ENCODE measurements around the gene RAPSN. TPM values are rescaled to one million over a fixed set of nuclear protein-coding genes. Genes with fewer than 3 reads are reported as not detected.

The RAPSN gene
- total and polyA plus RNA-seq, 12 donors = 0.18 to 5.1 (median 2.1) TPM

- H3K27me3 ChIP-seq = no peaks in the 10 kb centered on the region
- TF ChIP-seq POLR2A (IDR thresholded peaks at IDR 0.05) = no peak
- TF ChIP-seq, protein P1, sequence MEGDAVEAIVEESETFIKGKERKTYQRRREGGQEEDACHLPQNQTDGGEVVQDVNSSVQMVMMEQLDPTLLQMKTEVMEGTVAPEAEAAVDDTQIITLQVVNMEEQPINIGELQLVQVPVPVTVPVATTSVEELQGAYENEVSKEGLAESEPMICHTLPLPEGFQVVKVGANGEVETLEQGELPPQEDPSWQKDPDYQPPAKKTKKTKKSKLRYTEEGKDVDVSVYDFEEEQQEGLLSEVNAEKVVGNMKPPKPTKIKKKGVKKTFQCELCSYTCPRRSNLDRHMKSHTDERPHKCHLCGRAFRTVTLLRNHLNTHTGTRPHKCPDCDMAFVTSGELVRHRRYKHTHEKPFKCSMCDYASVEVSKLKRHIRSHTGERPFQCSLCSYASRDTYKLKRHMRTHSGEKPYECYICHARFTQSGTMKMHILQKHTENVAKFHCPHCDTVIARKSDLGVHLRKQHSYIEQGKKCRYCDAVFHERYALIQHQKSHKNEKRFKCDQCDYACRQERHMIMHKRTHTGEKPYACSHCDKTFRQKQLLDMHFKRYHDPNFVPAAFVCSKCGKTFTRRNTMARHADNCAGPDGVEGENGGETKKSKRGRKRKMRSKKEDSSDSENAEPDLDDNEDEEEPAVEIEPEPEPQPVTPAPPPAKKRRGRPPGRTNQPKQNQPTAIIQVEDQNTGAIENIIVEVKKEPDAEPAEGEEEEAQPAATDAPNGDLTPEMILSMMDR (IDR thresholded peaks at IDR 0.05) = no peak
- H3K4me3 ChIP-seq = no peak overlapping the region
- no peaks in the 10 kb centered on the region for H3K36me3 ChIP-seq (replicated peaks in 1 of 2)
- no peak overlapping the region for H3K27ac ChIP-seq
- no peak for DNase-seq
- WGBS, 4 donors = 75 to 84% (median 79%) methylated on average over 3 of the region's 3 CpGs
- H3K4me1 ChIP-seq (replicated peaks in 1 of 2) = peaks cover under 1 to 2% of the 10 kb centered on the region in 2 donors
- intact Hi-C loops (cut with DNase I) = no loop called here
- H3K9me3 ChIP-seq (replicated peaks in 1 of 3) = no peaks in the 10 kb centered on the region
These were observed 5.1 kb downstream of the RAPSN start for GRCh38 chr11:47443817-47444216.

DNA sequence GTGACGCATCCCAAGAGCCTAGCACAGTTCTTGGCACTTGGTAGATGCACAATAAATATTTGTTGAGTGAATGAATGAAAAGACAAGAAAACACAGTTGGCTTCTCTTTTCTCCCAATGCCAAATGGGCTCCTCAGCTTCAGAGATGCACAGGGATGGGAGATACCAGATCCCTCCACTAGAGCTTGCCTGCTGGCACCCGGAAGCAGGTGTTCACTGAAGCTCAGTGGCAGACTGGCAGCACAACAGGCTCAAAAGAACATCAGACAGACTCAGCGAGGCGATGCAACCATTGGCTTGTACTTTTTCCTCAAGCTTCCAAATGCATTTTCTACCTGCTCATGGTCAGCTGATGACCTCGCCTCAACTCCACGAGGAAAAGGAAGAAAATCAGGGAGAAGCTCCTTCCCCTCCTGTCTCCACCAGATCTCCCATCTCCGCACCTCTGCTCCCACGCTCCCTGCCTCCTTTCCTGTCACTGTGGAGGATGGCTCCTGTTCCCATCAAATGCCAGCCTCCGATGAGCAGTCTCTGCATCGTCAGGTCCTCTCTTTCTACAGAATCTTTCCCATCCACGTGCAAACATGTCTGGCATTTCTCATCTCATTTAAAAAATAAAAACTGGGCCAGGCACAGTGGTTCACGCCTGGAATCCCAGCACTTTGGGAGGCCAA, 5.8 kb downstream of the RAPSN start:
- no peak for TF ChIP-seq POLR2A (IDR thresholded peaks at IDR 0.05)
- TF ChIP-seq, protein P1 (IDR thresholded peaks at IDR 0.05) = peak in 1 of 6 experiments; percentile 11
- H3K27ac ChIP-seq = no peak overlapping the region
- no peak overlapping the region for H3K4me3 ChIP-seq
- no peaks in the 10 kb centered on the region for H3K27me3 ChIP-seq
- H3K4me1 ChIP-seq (replicated peaks in 1 of 2) = no peaks in the 10 kb centered on the region
- no peaks in the 10 kb centered on the region for H3K9me3 ChIP-seq (replicated peaks in 1 of 3)
- no peak for DNase-seq
- intact Hi-C loops (cut with DNase I) = no loop called here
- H3K36me3 ChIP-seq (replicated peaks in 1 of 2) = no peaks in the 10 kb centered on the region
- 84 to 88% (median 85%) methylated on average over 11 to 12 of the region's 12 CpGs for WGBS, 4 donors

DNA sequence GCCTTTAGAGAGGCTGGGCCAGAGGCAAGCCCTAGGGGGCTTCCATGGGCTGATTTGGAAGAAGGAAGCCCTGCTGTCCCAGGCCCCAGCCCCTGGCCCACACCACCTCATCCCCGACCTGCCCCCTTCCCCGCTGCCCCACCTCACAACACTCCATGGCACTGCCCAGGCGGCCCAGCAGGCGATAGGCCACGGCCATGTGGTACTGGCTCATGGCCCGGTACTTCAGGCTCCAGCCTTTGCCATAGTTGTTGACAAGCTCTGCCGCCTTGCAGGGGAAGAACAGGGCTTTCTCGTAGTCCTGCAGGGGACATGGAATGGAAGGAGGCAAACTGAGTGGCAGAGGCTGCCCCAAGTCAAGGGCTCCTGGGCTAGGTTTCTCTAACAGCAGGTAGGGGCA, 6.4 kb downstream of the RAPSN start:
- intact Hi-C loops (cut with DNase I) = no loop called here
- no peaks in the 10 kb centered on the region for H3K9me3 ChIP-seq (replicated peaks in 1 of 3)
- H3K36me3 ChIP-seq (replicated peaks in 1 of 2) = no peaks in the 10 kb centered on the region
- H3K4me3 ChIP-seq = no peak overlapping the region
- TF ChIP-seq, protein P1 (IDR thresholded peaks at IDR 0.05) = no peak
- TF ChIP-seq POLR2A (IDR thresholded peaks at IDR 0.05) = no peak
- WGBS, 4 donors = 89 to 100% (median 95%) methylated on average over 1 to 8 of the region's 8 CpGs
- peaks cover 6% of the 10 kb centered on the region in 2 donors for H3K4me1 ChIP-seq (replicated peaks in 1 of 2)
- H3K27ac ChIP-seq = no peak overlapping the region
- no peak for DNase-seq
- H3K27me3 ChIP-seq = no peaks in the 10 kb centered on the region

DNA sequence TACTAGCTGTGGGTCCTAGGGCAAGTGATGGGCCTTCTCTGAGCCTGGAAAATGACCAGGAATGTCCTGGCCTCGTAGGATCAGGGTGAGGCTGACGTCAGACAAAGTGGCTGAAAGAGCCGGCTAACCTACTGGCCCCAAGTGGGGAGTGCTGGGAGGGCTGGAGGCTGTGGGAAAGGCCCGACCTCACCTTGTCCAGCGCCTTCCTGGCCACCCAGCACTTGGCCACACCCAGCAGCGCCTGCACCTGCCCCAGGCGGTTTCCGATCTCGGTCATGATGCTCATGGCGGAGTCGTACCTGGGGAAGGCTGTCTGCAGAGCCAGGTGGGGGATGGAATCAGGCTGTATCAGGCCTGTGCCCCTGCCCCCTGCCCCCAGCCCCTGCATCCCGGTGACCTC, 7.5 kb downstream of the RAPSN start:
- H3K36me3 ChIP-seq (replicated peaks in 1 of 2) = no peaks in the 10 kb centered on the region
- no peak overlapping the region for H3K27ac ChIP-seq
- TF ChIP-seq POLR2A (IDR thresholded peaks at IDR 0.05) = no peak
- TF ChIP-seq, protein P1 (IDR thresholded peaks at IDR 0.05) = no peak
- H3K27me3 ChIP-seq = no peaks in the 10 kb centered on the region
- intact Hi-C loops (cut with DNase I) = no loop called here
- peaks cover 10 to 11% of the 10 kb centered on the region in 2 donors for H3K4me1 ChIP-seq (replicated peaks in 1 of 2)
- H3K4me3 ChIP-seq = no peak overlapping the region
- H3K9me3 ChIP-seq (replicated peaks in 1 of 3) = no peaks in the 10 kb centered on the region
- 87 to 100% (median 87%) methylated on average over 7 to 12 of the region's 12 CpGs; no CpG with 5 or more reads in 1 of the 4 donors for WGBS, 4 donors
- DNase-seq = no peak

Measured in adrenal gland (tissue), 12 donors.